ENCODE measurements around the gene RGL2. TPM values are rescaled to one million over a fixed set of nuclear protein-coding genes. Genes with fewer than 3 reads are reported as not detected.

RGL2 gene
- total and polyA plus RNA-seq, 9 donors: 28.4 to 68.3 (median 56.7) TPM

DNA sequence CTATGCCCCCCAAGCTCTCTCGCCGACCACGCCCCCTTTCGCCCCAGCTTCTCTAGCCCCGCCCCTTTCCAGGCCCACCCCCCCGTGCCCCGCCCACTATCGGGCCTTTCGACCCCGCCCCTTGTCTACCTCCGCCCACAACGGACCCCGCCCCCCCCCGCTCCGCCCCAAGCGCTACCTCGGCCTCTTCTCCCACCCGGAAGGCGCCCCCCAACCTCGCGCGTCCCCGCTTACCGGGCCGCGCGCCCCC lies 18.6 kb upstream of the RGL2 start:
- Histone ChIP-seq H3K4me1 (ENCODE audit: control insufficient read depth, insufficient read depth, low read length) (peaks cover 63% of the 10 kb centered on the region), H3K4me3 (ENCODE audit: low read length) (peak overlapping the region; percentile 58), H3K9me3 (replicated peaks; ENCODE audit: control insufficient read depth, low read depth, low read length) (no peaks in the 10 kb centered on the region), H3K27me3 (ENCODE audit: control insufficient read depth, insufficient read depth, low read length) (no peaks in the 10 kb centered on the region), H3K27ac (ENCODE audit: low read length) (peak overlapping the region; percentile 93), H3K36me3 (ENCODE audit: control insufficient read depth, insufficient read depth, low read length) (peaks cover 37% of the 10 kb centered on the region)
- no peak for DNase-seq
- WGBS (ENCODE audit: insufficient coverage): 0% methylated on average over 10 of the region's 27 CpGs

DNA sequence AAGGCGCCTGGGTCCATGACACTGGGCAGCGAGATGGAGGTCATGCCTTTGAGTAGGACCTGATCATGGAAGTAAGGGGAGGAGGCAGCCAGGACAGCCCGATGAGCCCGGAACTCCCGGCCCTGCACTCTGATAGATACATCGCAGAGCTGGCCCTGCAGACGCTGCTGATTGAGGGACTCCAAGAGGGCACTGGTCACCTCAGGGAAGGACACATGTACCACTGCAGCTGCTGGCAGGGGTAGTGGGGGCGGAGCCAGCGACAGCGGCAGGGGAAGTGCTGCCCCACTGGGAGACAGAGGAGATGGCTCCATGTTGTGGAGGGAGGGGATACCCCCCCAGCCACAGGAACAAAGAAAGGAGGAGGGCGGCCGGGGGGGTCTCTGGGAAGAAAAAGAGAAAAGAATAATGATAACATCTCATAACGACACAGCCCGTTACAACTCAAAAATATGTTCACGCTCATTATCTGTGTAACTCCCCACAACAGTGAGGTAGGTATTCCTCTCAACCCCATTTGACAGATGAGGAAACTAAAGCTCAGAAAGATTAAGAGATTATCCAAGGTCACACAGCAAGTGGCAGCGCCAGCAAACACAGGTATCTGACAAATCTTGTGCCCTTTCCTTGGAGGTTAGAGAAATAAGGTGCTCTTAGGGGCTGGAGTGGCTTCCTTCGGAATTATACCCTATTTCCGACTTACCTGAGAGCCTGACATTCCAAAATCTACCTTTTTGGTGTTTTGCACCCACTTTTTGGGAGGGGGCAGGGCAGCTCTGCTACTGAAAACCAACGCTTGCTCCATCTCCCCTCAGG lies 18.1 kb upstream of the RGL2 start:
- peak overlapping the region; percentile 58 for H3K4me3 ChIP-seq (ENCODE audit: low read length)
- 66% methylated on average over 10 of the region's 19 CpGs for WGBS (ENCODE audit: insufficient coverage)
- H3K4me1 ChIP-seq (ENCODE audit: control insufficient read depth, insufficient read depth, low read length): peaks cover 63% of the 10 kb centered on the region
- no peaks in the 10 kb centered on the region for H3K27me3 ChIP-seq (ENCODE audit: control insufficient read depth, insufficient read depth, low read length)
- H3K36me3 ChIP-seq (ENCODE audit: control insufficient read depth, insufficient read depth, low read length): peaks cover 41% of the 10 kb centered on the region
- H3K27ac ChIP-seq (ENCODE audit: low read length): peak overlapping the region; percentile 93
- DNase-seq: peak; percentile 37
- no peaks in the 10 kb centered on the region for H3K9me3 ChIP-seq (replicated peaks; ENCODE audit: control insufficient read depth, low read depth, low read length)

DNA sequence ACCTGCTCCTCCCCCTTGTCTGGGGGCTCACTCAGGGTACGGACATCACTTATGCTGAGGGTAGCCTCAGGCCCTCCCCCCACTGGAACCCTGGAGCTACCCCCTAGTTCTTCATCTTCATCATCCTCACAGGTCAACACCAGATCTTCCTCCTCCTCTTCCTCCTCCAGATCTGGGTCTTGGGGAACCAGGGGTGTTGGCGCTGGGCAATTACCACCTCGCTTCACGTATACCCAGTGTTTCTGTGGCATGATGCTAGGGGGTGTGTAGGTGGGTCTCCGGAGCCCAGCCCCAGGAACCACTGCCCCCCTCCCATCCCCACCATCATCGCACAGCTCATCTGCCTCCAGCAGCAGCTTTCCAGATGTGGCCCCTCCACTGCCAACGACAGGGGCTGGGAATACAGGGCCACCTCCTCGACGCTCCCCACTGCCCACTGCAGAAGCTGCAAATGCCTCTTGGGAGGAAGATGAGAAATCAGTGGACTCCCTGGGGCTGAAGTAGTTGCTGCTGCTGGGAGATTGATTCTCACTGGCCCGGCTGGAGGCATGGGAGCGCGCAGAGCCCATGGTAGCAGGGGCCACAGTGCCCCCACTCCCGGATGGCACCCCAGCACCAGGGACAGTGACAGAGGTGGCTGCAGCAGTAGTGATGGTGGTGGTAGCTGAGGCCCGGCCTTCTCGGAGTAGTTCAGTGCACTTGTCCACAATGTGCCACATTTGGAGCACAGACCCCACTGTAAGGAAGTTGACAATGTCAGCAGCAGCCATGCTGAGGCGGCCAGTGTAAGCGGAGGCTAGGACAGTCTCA lies 17.3 kb upstream of the RGL2 start:
- 88% methylated on average over 9 of the region's 17 CpGs for WGBS (ENCODE audit: insufficient coverage)
- no peak overlapping the region for H3K27ac ChIP-seq (ENCODE audit: low read length)
- DNase-seq: no peak

DNA sequence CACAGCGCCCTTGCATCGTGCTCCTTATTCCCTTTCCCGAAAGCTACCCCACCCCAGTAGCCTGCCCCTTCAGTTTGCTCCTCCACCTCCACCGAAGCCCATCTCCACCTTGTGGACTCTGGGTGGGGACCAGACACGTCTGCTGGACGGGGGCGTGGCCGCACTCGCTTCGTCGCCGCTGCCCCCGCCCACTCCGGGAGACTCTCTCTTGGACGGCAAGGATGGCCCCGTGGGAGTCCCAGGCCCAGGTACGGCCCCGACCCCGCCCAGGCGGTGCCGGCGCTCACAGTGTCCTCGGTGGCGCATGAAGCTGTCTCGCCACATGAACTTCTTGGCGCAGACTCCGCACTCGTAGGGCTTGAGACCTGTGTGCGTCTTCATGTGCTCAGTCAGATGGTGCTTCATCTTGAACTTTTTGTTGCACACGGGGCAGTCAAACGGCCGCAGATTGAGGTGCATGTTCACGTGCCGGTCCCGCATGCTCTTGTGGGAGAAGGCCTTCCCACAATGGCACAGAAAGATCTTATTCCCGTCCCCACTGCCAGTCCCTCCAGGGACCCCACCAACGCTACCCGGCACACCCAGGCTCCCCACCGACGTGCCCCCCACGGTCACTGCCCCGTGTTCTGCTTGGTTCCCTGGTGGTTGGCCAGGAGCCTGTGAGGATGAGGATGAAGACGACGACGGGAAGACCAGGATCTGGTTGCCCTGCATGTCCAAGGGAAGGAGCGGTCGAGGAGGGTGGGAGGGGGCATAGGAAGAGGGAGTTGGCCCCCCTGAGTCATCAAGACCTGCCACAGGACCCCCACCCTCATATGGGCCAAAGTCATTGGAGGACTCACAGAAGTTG lies 16.4 kb upstream of the RGL2 start:
- peaks cover 47% of the 10 kb centered on the region for H3K4me1 ChIP-seq (ENCODE audit: control insufficient read depth, insufficient read depth, low read length)
- DNase-seq: peak; percentile 58
- WGBS (ENCODE audit: insufficient coverage): 27% methylated on average over 37 of the region's 47 CpGs

More for the DNA sequence above, 17.3 kb upstream of the RGL2 start:
- Histone ChIP-seq H3K27me3 (ENCODE audit: control insufficient read depth, insufficient read depth, low read length) (no peaks in the 10 kb centered on the region), H3K4me1 (ENCODE audit: control insufficient read depth, insufficient read depth, low read length) (peaks cover 55% of the 10 kb centered on the region), H3K9me3 (replicated peaks; ENCODE audit: control insufficient read depth, low read depth, low read length) (no peaks in the 10 kb centered on the region), H3K36me3 (ENCODE audit: control insufficient read depth, insufficient read depth, low read length) (peaks cover 35% of the 10 kb centered on the region), H3K4me3 (ENCODE audit: low read length) (no peak overlapping the region)

DNA sequence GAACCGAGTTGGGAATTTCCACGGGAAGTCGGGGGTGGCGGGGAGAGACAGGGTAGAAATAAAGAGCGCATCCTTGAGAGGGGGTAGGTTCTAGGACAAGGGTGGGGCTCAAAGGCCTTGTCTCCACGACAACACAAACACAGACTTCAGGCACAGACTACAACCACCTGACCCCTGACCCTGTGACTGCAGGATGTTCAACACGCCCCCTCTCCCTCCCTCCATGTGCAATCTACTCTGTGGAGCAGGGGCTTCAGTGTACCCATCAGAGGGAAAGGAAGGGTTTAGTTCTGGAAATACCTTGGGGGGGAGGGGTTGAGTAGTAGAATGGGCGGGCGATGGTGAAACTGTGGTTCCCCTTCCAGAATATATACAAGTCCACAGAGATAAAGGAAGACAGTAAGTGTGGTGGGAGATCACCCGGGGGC lies 15.8 kb upstream of the RGL2 start:
- H3K4me3 ChIP-seq (ENCODE audit: low read length): peak overlapping the region; percentile 94
- peak overlapping the region; percentile 96 for H3K27ac ChIP-seq (ENCODE audit: low read length)
- peaks cover 20% of the 10 kb centered on the region for H3K36me3 ChIP-seq (ENCODE audit: control insufficient read depth, insufficient read depth, low read length)
- no peaks in the 10 kb centered on the region for H3K9me3 ChIP-seq (replicated peaks; ENCODE audit: control insufficient read depth, low read depth, low read length)
- peak; percentile 92 for DNase-seq
- no CpG with 5 or more reads among the region's 10 CpGs for WGBS (ENCODE audit: insufficient coverage)
- H3K27me3 ChIP-seq (ENCODE audit: control insufficient read depth, insufficient read depth, low read length): no peaks in the 10 kb centered on the region
- H3K4me1 ChIP-seq (ENCODE audit: control insufficient read depth, insufficient read depth, low read length): peaks cover 47% of the 10 kb centered on the region

More for the DNA sequence above, 16.4 kb upstream of the RGL2 start:
- Histone ChIP-seq H3K9me3 (replicated peaks; ENCODE audit: control insufficient read depth, low read depth, low read length) (no peaks in the 10 kb centered on the region), H3K36me3 (ENCODE audit: control insufficient read depth, insufficient read depth, low read length) (peaks cover 26% of the 10 kb centered on the region), H3K27ac (ENCODE audit: low read length) (peak overlapping the region; percentile 96), H3K27me3 (ENCODE audit: control insufficient read depth, insufficient read depth, low read length) (no peaks in the 10 kb centered on the region), H3K4me3 (ENCODE audit: low read length) (peak overlapping the region; percentile 94)

DNA sequence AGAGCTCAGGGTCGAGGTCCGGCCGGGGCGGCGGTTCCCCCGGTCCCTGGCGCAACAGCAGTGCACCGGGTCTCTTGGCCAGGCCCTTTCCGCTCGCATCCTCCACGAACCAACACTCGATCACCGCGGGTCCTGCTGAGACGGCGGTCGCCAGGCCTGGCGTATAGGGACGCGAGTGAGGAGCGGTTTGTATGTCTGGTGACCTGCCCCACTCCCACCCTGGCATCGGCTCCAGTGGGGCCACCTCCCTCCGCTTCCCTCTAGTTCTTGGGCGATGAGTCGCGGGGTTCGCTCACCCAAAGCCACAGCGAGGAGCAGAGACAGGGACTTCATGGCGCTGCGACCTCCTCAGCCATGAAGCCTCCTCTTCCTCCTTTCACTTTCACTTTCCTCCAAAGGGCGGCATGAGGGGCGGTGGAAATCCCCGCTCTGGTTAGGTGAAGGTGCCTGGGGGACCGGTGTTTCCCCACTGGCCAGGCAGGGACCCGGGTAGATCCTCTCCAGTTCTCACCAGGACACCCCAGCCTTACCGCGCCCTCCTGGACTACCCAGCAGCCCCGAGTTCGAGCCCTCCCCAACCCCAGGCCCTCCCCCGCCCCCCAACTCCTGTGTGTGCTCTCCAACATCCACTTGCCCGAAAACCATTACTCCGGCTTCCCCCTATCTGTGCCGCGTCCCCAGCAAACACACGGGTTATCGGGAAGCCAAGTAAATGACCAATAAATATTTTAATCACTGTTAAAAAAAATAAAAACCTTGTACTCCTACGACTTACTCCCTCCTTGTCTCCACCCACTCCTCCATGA lies 15.2 kb upstream of the RGL2 start, which contains the start of gene TAPBP:
TSS of gene TAPBP (minus strand) at position 370 of the 806 bp plus-strand sequence. CDS start at position 333, 37 bp downstream.
- no peaks in the 10 kb centered on the region for H3K9me3 ChIP-seq (replicated peaks; ENCODE audit: control insufficient read depth, low read depth, low read length)
- H3K27ac ChIP-seq (ENCODE audit: low read length): peak within 1 kb of the TSS; percentile 96
- H3K27me3 ChIP-seq (ENCODE audit: control insufficient read depth, insufficient read depth, low read length): no peaks in the 10 kb centered on the region
- H3K4me1 ChIP-seq (ENCODE audit: control insufficient read depth, insufficient read depth, low read length): peaks cover 46% of the 10 kb centered on the region
- under 1% methylated on average over 20 of the region's 47 CpGs for WGBS (ENCODE audit: insufficient coverage)
- DNase-seq: peak; percentile 84
- peaks cover 14% of the 10 kb centered on the region for H3K36me3 ChIP-seq (ENCODE audit: control insufficient read depth, insufficient read depth, low read length)
- peak within 1 kb of the TSS; percentile 94 for H3K4me3 ChIP-seq (ENCODE audit: low read length)

DNA sequence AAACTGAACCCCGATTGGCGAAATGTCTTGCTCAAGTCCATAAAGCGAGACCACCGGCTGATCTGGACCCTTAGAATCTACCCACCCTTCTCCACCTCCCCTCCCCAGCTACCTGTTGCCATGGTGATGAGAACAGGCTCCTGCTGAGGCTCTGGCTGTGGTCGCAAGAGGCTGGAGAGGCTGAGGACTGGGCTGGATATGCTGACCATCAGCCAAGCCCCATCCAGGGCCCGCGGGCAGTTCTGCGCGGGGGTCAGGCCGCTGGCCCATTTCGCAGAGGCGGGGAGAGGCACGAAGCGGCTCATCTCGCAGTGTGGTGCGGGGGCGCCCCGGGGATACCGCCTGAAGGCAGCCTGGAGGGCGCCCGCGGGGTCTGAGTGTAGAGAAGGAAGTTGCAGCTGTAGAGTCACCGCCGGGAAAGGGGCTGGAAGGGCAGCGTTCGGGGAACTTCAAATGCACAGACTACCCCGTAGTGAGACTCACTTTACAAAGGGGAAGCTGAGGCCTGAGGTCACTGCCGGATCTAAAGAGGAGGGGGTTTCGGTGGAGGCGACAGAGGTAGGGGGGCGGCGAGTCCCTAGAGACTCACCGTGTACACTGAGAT lies 14.5 kb upstream of the RGL2 start:
- Histone ChIP-seq H3K27me3 (ENCODE audit: control insufficient read depth, insufficient read depth, low read length) (no peaks in the 10 kb centered on the region), H3K9me3 (replicated peaks; ENCODE audit: control insufficient read depth, low read depth, low read length) (no peaks in the 10 kb centered on the region), H3K36me3 (ENCODE audit: control insufficient read depth, insufficient read depth, low read length) (peaks cover 14% of the 10 kb centered on the region), H3K27ac (ENCODE audit: low read length) (peak overlapping the region; percentile 96), H3K4me3 (ENCODE audit: low read length) (peak overlapping the region; percentile 94), H3K4me1 (ENCODE audit: control insufficient read depth, insufficient read depth, low read length) (peaks cover 39% of the 10 kb centered on the region)
- peak; percentile 72 for DNase-seq
- WGBS (ENCODE audit: insufficient coverage): under 1% methylated on average over 26 of the region's 33 CpGs

DNA sequence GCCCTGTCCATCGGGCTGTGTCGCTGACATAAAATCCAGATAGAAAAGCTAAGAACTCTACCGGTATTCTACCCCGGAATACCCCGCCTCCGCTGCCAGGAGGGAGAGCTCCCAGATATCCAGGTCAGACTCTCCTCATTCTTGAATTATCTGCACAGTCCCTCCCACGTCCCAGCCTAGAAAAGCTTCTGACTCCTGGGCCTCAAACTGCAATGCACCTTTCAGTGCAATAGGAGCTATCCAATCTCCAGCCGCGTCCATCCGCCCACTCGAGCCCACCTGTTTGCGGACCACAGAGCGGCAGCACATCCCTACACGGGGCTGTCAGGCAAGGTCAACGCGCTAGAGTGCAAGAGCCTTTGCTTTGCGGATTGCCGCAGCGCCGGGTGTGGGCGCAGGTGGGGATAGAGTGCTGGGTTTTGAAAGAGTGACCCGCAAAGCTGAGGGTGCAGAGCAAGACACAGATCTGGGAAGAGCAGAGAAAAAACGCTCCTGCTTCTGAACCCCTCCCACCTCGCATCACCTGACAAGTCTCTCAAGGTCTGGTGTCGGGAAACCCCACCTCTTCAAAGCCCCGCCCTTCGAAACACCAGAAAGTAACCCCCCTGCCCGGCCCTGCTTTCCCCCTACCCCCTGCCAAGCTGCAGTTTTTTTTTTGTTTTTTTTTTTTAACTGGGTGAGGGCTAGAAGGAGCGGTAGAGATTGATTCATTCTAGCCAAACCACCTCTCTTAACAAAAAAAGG lies 13.8 kb upstream of the RGL2 start:
- no peaks in the 10 kb centered on the region for H3K9me3 ChIP-seq (replicated peaks; ENCODE audit: control insufficient read depth, low read depth, low read length)
- 19% methylated on average over 15 of the region's 29 CpGs for WGBS (ENCODE audit: insufficient coverage)
- H3K36me3 ChIP-seq (ENCODE audit: control insufficient read depth, insufficient read depth, low read length): peaks cover 14% of the 10 kb centered on the region
- peak overlapping the region; percentile 94 for H3K4me3 ChIP-seq (ENCODE audit: low read length)
- no peaks in the 10 kb centered on the region for H3K27me3 ChIP-seq (ENCODE audit: control insufficient read depth, insufficient read depth, low read length)
- H3K27ac ChIP-seq (ENCODE audit: low read length): peak overlapping the region; percentile 96
- DNase-seq: peak; percentile 77
- peaks cover 37% of the 10 kb centered on the region for H3K4me1 ChIP-seq (ENCODE audit: control insufficient read depth, insufficient read depth, low read length)

Data from muscle of leg (tissue), 11 donors.